ENCODE data around the gene ENDOU. TPM values are rescaled to one million over a fixed set of nuclear protein-coding genes. Genes with fewer than 3 reads are reported as not detected.
"Not testable (repeated sequence)": the region's sequence is repeated elsewhere in the genome, so short reads cannot be mapped to it uniquely, and the experiment has no call there.

ENDOU gene
- total RNA-seq, 1 donor from 2014 or later = 0.32 TPM

- no peaks in the 10 kb centered on the region for H3K9me3 ChIP-seq
- intact Hi-C loops (cut with DNase I) = no loop called here
- no peak for ATAC-seq
- H3K27me3 ChIP-seq = no peaks in the 10 kb centered on the region
- peaks cover 49% of the 10 kb centered on the region for H3K36me3 ChIP-seq
- no peaks in the 10 kb centered on the region for H3K4me1 ChIP-seq
- no peak overlapping the region for H3K4me3 ChIP-seq
- H3K27ac ChIP-seq = no peak overlapping the region
- no peak for TF ChIP-seq CTCF (IDR thresholded peaks at IDR 0.05)
- no peak for DNase-seq
Observed at GRCh38 chr12:47687636-47688035, 37.7 kb downstream of the ENDOU start.

GRCh38 chr12:47686645-47687240 is 38.5 kb downstream of the ENDOU start:
- peak; percentile 58 for TF ChIP-seq CTCF (IDR thresholded peaks at IDR 0.05)
- Histone ChIP-seq H3K9me3 (no peaks in the 10 kb centered on the region), H3K4me1 (no peaks in the 10 kb centered on the region), H3K36me3 (peaks cover 50% of the 10 kb centered on the region), H3K27ac (no peak overlapping the region), H3K4me3 (no peak overlapping the region), H3K27me3 (no peaks in the 10 kb centered on the region)
- intact Hi-C loops (cut with DNase I) = no loop called here
- ATAC-seq (peak; percentile 65), DNase-seq (no peak)

- no peak overlapping the region for H3K4me3 ChIP-seq
- intact Hi-C loops (cut with DNase I) = no loop called here
- ATAC-seq = no peak
Observed at GRCh38 chr12:47679785-47680184, 45.5 kb downstream of the ENDOU start.

GRCh38 chr12:47672068-47672467 is 53.2 kb downstream of the ENDOU start:
- intact Hi-C loops (cut with DNase I) = no loop called here
- Histone ChIP-seq H3K4me3 (no peak overlapping the region), H3K9me3 (no peaks in the 10 kb centered on the region), H3K27me3 (no peaks in the 10 kb centered on the region), H3K4me1 (no peaks in the 10 kb centered on the region), H3K36me3 (peaks cover 50% of the 10 kb centered on the region), H3K27ac (no peak overlapping the region)
- no peak for DNase-seq
- no peak for TF ChIP-seq CTCF (IDR thresholded peaks at IDR 0.05)
- no peak for ATAC-seq

More at GRCh38 chr12:47679785-47680184, 45.5 kb downstream of the ENDOU start:
- TF ChIP-seq CTCF (IDR thresholded peaks at IDR 0.05) = no peak
- H3K4me1 ChIP-seq = no peaks in the 10 kb centered on the region
- peaks cover 48% of the 10 kb centered on the region for H3K36me3 ChIP-seq
- H3K9me3 ChIP-seq = no peaks in the 10 kb centered on the region
- no peak overlapping the region for H3K27ac ChIP-seq
- no peaks in the 10 kb centered on the region for H3K27me3 ChIP-seq
- DNase-seq = no peak

GRCh38 chr12:47667935-47668334 is 57.4 kb downstream of the ENDOU start:
- H3K4me3 ChIP-seq; H3K9me3 ChIP-seq; ATAC-seq; H3K27me3 ChIP-seq; H3K27ac ChIP-seq; intact Hi-C loops (cut with DNase I); H3K4me1 ChIP-seq; DNase-seq: not testable (repeated sequence)
- H3K36me3 ChIP-seq = peaks cover 51% of the 10 kb centered on the region

Other genes starting within 250 kb of the ENDOU start
- 19.9 TPM for gene RPAP3, start 19.5 kb downstream of the ENDOU start, total RNA-seq
- gene RAPGEF3, start 33.4 kb upstream of the ENDOU start, total RNA-seq = 69.6 TPM
- 40.9 TPM for gene SLC48A1, start 47.7 kb upstream of the ENDOU start, total RNA-seq
- gene HDAC7, start 94.4 kb upstream of the ENDOU start, total RNA-seq = 135 TPM
- 28.7 TPM for gene VDR, start 179.5 kb upstream of the ENDOU start, total RNA-seq
- 45.4 TPM for gene TMEM106C, start 238.1 kb upstream of the ENDOU start, total RNA-seq

All from upper lobe of right lung (tissue), 1 donor.